Loucy (cell line): ENCODE results near the gene EPN2.

ENCODE experiments used
- EZH2phosphoT487 ChIP-seq: fragments of 200-600 bp; IDR thresholded peaks from 2 replicates; pipeline ENCODE4 v1.6.1; 2018; ENCODE audit warnings: antibody characterized with exemption, mild to moderate bottlenecking, moderate library complexity, borderline replicate concordance
- TF ChIP-seq, protein P1 (sequence below): fragments of 200-600 bp; sonication (generic); conservative IDR thresholded peaks from 2 replicates; pipeline ENCODE4 v1.5.1; 2014; ENCODE audit warnings: mild to moderate bottlenecking, antibody characterized with exemption, low read length

DNA sequence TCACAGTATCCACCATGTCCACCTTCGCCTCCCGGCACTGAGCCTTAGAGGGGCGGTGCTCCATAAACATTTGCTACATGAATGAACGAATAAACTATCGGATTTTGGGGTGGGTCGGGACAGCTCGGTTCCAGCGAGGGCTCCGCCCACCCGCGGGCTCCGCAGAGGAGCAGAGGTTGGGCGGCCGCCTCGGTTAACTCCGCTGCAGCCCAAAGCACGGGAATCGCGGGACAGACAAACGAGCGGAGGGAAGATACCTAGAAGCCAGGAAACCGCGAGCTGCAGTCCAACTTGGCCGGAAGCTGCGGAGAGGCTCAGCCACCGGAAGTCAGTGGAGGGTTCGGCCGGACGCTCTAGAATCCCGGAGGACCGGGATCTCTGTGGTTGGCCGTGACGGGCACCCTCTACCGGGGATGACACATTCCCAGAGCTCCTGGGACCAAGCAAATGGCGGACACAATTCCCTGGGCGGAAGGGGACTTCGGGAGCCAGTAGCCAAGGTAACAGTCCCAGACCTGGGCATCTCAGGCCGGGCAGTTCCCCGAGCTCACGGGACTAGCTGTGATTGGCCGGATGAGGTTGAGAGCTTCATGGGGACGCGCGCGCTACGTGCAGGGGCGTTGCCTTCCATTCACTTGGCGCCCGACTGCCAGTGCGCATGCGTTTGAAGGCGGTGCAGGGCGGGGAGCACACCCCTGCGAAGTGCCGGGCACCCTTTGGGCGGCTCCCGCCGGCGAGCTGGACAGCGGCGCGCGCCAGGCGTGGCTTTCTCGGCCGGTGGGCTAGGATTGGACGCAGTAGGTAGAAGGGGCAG is 140.6 kb downstream of the EPN2 start:
- TF ChIP-seq, protein P1, sequence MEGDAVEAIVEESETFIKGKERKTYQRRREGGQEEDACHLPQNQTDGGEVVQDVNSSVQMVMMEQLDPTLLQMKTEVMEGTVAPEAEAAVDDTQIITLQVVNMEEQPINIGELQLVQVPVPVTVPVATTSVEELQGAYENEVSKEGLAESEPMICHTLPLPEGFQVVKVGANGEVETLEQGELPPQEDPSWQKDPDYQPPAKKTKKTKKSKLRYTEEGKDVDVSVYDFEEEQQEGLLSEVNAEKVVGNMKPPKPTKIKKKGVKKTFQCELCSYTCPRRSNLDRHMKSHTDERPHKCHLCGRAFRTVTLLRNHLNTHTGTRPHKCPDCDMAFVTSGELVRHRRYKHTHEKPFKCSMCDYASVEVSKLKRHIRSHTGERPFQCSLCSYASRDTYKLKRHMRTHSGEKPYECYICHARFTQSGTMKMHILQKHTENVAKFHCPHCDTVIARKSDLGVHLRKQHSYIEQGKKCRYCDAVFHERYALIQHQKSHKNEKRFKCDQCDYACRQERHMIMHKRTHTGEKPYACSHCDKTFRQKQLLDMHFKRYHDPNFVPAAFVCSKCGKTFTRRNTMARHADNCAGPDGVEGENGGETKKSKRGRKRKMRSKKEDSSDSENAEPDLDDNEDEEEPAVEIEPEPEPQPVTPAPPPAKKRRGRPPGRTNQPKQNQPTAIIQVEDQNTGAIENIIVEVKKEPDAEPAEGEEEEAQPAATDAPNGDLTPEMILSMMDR = no peak
- no peak for TF ChIP-seq EZH2phosphoT487
